Sigmoid colon (tissue), 4 donors: ENCODE data around the gene MRPL54.

ENCODE experiments used
- CTCF ChIP-seq, 4 experiments: fragments of 450-650 bp in 3 of 4; fragments of 200-600 bp in 1 of 4; IDR thresholded peaks; one replicate each; pipeline ENCODE4 v1.5.1; 2016 to 2019; ENCODE audit warnings: antibody characterized with exemption in 4 of 4, mild to moderate bottlenecking in 3 of 4, moderate library complexity in 2 of 4
- EP300 ChIP-seq, 4 donors: sonication (generic); formaldehyde crosslinking; IDR thresholded peaks; one replicate each; pipeline ENCODE4 v1.6.1; 2017; ENCODE audit warnings: antibody characterized with exemption in 4 of 4
- POLR2A ChIP-seq, 2 donors: fragments of 450-650 bp; IDR thresholded peaks; one replicate each; pipeline ENCODE4 v1.6.1; 2016; ENCODE audit warnings: antibody characterized with exemption in 2 of 2, mild to moderate bottlenecking in 2 of 2, moderate library complexity in 2 of 2
- POLR2AphosphoS5 ChIP-seq, 4 donors: sonication (generic); formaldehyde crosslinking; IDR thresholded peaks; one replicate each; pipeline ENCODE4 v1.6.1; 2017; ENCODE audit warnings: antibody characterized with exemption in 4 of 4

- TF ChIP-seq CTCF (IDR thresholded peaks at IDR 0.05) = no peak
- TF ChIP-seq POLR2AphosphoS5 (IDR thresholded peaks at IDR 0.05) = no peak
- no peak for TF ChIP-seq EP300 (IDR thresholded peaks at IDR 0.05)
- no peak for TF ChIP-seq POLR2A (IDR thresholded peaks at IDR 0.05)
These were observed 2.8 kb upstream of the MRPL54 start for GRCh38 chr19:3759482-3760254.
